HEK293T (cell line): ENCODE results near the gene CC2D2A.

Experiments
- CTCF ChIA-PET: fragments of 350-600 bp; formaldehyde crosslinking; extraction: SDS; loops from one replicate; lab custom pipeline; 2021; ENCODE audit warnings: antibody characterized with exemption, inconsistent platforms; lab: Yijun Ruan, JAX
- POLR2A ChIA-PET: fragments of 350-600 bp; formaldehyde crosslinking; extraction: SDS; loops from one replicate; lab custom pipeline; 2020; ENCODE audit warnings: antibody characterized with exemption, inconsistent platforms; lab: Yijun Ruan, JAX
- DNase-seq: peaks from one replicate; pipeline ENCODE4 v3.0.0; 2012; ENCODE audit warnings: mixed read lengths; ENCODE audit errors: extremely low spot score
- ELF4 ChIP-seq: fragments of 450-650 bp; IDR thresholded peaks from 2 replicates; pipeline ENCODE4 v1.6.1; 2017; ENCODE audit warnings: antibody characterized with exemption
- FOXA1 ChIP-seq: fragments of 450-650 bp; IDR thresholded peaks from 2 replicates; pipeline ENCODE4 v1.6.1; 2016; ENCODE audit warnings: mild to moderate bottlenecking
- FOXK2 ChIP-seq: fragments of 450-650 bp; IDR thresholded peaks from 2 replicates; pipeline ENCODE4 v1.6.1; 2016; ENCODE audit warnings: mild to moderate bottlenecking
- LEF1 ChIP-seq: fragments of 450-650 bp; IDR thresholded peaks from 2 replicates; pipeline ENCODE4 v1.6.1; 2017; ENCODE audit warnings: mild to moderate bottlenecking, borderline replicate concordance
- PKNOX1 ChIP-seq: fragments of 450-650 bp; IDR thresholded peaks from 2 replicates; pipeline ENCODE4 v1.6.1; 2016
- SUZ12 ChIP-seq: fragments of 450-650 bp; IDR thresholded peaks from 2 replicates; pipeline ENCODE4 v1.6.1; 2016; ENCODE audit warnings: mild to moderate bottlenecking
- ZNF384 ChIP-seq: fragments of 450-650 bp; IDR thresholded peaks from 2 replicates; pipeline ENCODE4 v1.6.1; 2016

The CC2D2A gene

GRCh38 chr4:15648600-15648999 is 178.9 kb downstream of the CC2D2A start:
- no peak for DNase-seq
- CTCF ChIA-PET, result no interaction called here
- TF ChIP-seq ZNF384, result no peak
- no peak for TF ChIP-seq SUZ12
- TF ChIP-seq LEF1, result no peak
- no peak for TF ChIP-seq FOXK2
- TF ChIP-seq FOXA1, result no peak
- POLR2A ChIA-PET, result no interaction called here

GRCh38 chr4:15649914-15650545 is 180.3 kb downstream of the CC2D2A start:
- ChIA-PET POLR2A (no interaction called here), CTCF (interaction anchor here (0.5 to 0.9 kb wide), 5 partner anchors 9 to 415 kb away, joined by 3 to 4 read pairs (median 3); no protein-coding TSS in a partner anchor)
- peak; percentile 60 for DNase-seq
- TF ChIP-seq PKNOX1 (peak; percentile 21; the same call in 1 of the 2 replicates), ELF4 (no peak)
